ENCODE results near the gene TWIST1.
A peak's percentile ranks its signal among the peaks of the same experiment; 100 is the strongest.

Gene TWIST1

GRCh38 chr7:19117091-19117869 is at the start of gene TWIST1:
Gene TWIST1, minus strand, starts transcription at chr7:19117636. Its CDS starts 315 bp downstream, at chr7:19117321.
- peak; percentile 98 for DNase-seq (ENCODE audit: low read depth in 2 of 2)

- DNase-seq (ENCODE audit: low read depth in 2 of 2) = no peak
Measured at GRCh38 chr7:19161671-19162070, 44.2 kb upstream of the TWIST1 start.

- DNase-seq (ENCODE audit: low read depth in 2 of 2) = no peak
Measured at GRCh38 chr7:19146699-19147098, 29.3 kb upstream of the TWIST1 start.

- no peak for DNase-seq (ENCODE audit: low read depth in 2 of 2)
Measured at GRCh38 chr7:19145434-19146115, 28.1 kb upstream of the TWIST1 start.

- DNase-seq (ENCODE audit: low read depth in 2 of 2) = no peak
Measured at GRCh38 chr7:19144661-19145433, 27.4 kb upstream of the TWIST1 start, which contains the start of gene FERD3L. Gene FERD3L, minus strand, starts transcription at chr7:19145421. Its CDS starts 59 bp downstream, at chr7:19145362.

- DNase-seq (ENCODE audit: low read depth in 2 of 2) = no peak
Measured at GRCh38 chr7:19143881-19144574, 26.6 kb upstream of the TWIST1 start.

- DNase-seq (ENCODE audit: low read depth in 2 of 2) = no peak
Measured at GRCh38 chr7:19139706-19140327, 22.4 kb upstream of the TWIST1 start.

GRCh38 chr7:19133886-19134285 is 16.4 kb upstream of the TWIST1 start:
- peak; percentile 65 to 73 for DNase-seq (ENCODE audit: low read depth in 2 of 2)

GRCh38 chr7:19133390-19133789 is 16.0 kb upstream of the TWIST1 start:
- no peak for DNase-seq (ENCODE audit: low read depth in 2 of 2)

- no peak for DNase-seq (ENCODE audit: low read depth in 2 of 2)
Measured at GRCh38 chr7:19128856-19129255, 11.4 kb upstream of the TWIST1 start.

- DNase-seq (ENCODE audit: low read depth in 2 of 2) = no peak
Measured at GRCh38 chr7:19121977-19122588, 4.6 kb upstream of the TWIST1 start.

GRCh38 chr7:19119870-19120486 is 2.5 kb upstream of the TWIST1 start:
- no peak for DNase-seq (ENCODE audit: low read depth in 2 of 2)

- no peak for DNase-seq (ENCODE audit: low read depth in 2 of 2)
Measured at GRCh38 chr7:19119372-19119771, 1.9 kb upstream of the TWIST1 start.

GRCh38 chr7:19118636-19119371 is 1.4 kb upstream of the TWIST1 start:
- DNase-seq (ENCODE audit: low read depth in 2 of 2) = no peak

- no peak for DNase-seq (ENCODE audit: low read depth in 2 of 2)
Measured at GRCh38 chr7:19117870-19118608, 603 bp upstream of the TWIST1 start.

GRCh38 chr7:19116121-19117090 is 1.0 kb downstream of the TWIST1 start:
- DNase-seq (ENCODE audit: low read depth in 2 of 2) = no peak

GRCh38 chr7:19114551-19114855 is 2.9 kb downstream of the TWIST1 start:
- no peak for DNase-seq (ENCODE audit: low read depth in 2 of 2)

Data from fibroblast of skin of left quadriceps (primary cell).